ENCODE measurements around the gene RABGAP1. TPM values are rescaled to one million over a fixed set of nuclear protein-coding genes. Genes with fewer than 3 reads are reported as not detected.

RABGAP1 gene
- total and polyA plus RNA-seq, 4 donors = 3.8 to 25.7 (median 10.5) TPM

DNA sequence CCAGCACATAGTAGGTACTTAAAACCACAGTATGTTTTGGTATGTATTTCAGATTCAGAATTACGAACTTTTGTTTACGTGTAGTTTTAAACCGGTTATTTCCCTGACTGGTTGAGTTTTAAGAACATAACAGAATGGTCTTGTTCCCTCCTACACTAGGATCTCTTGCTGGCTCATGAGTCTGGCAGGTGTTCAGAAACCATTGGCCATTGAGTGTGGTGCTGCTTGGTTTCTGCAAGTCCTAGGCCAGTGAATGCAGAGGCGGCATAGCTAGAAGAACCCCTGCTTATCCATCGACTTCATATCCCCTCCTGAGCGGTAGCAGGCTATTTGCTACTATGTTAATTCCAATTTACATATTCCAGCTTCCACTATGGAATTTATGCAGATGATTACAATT is 158.2 kb downstream of the RABGAP1 start (continued):
- TF ChIP-seq MAX (IDR thresholded peaks at IDR 0.05) (no peak), FOXA2 (IDR thresholded peaks at IDR 0.05) (no peak), TAF1 (conservative IDR thresholded peaks at IDR 0.05) (no peak)

DNA sequence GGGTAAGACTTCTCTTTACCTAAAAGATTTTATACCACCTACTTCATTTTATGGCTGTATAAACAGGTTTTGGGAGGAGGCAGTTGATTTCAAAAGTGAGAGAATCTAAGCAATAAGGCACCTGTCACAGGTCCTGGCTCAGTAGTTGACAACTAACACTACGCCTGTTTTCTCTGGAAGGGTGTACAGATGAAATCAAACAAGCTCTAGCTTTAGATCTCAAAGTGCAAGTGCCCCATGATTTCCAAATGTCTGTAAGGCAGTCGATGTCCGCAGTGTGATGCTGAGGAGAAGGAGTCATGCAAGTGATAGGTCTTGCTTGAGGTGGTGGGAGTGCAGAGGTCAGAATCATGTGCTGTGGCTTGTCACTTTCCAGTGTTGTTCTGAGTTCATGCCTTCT is 158.7 kb downstream of the RABGAP1 start:
- H3K4me3 ChIP-seq (ENCODE audit: low read depth in 1 of 3, low read length in 3 of 3) = no peak overlapping the region
- H3K27me3 ChIP-seq (ENCODE audit: control insufficient read depth in 4 of 4, insufficient read depth in 4 of 4, low read length in 3 of 4) = no peaks in the 10 kb centered on the region
- peak overlapping the region; percentile 87 to 89 for H3K27ac ChIP-seq (ENCODE audit: low read depth in 1 of 2, low read length in 2 of 2)
- H3K9me3 ChIP-seq (ENCODE audit: control insufficient read depth in 4 of 4, low read length in 3 of 4) = no peaks in the 10 kb centered on the region
- TF ChIP-seq CTCF (IDR thresholded peaks at IDR 0.05; ENCODE audit: low read depth, low read length, missing input control) = no peak
- TF ChIP-seq, protein P1, sequence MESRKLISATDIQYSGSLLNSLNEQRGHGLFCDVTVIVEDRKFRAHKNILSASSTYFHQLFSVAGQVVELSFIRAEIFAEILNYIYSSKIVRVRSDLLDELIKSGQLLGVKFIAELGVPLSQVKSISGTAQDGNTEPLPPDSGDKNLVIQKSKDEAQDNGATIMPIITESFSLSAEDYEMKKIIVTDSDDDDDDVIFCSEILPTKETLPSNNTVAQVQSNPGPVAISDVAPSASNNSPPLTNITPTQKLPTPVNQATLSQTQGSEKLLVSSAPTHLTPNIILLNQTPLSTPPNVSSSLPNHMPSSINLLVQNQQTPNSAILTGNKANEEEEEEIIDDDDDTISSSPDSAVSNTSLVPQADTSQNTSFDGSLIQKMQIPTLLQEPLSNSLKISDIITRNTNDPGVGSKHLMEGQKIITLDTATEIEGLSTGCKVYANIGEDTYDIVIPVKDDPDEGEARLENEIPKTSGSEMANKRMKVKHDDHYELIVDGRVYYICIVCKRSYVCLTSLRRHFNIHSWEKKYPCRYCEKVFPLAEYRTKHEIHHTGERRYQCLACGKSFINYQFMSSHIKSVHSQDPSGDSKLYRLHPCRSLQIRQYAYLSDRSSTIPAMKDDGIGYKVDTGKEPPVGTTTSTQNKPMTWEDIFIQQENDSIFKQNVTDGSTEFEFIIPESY (IDR thresholded peaks at IDR 0.05) = no peak
- no peak for TF ChIP-seq NR2F2 (IDR thresholded peaks at IDR 0.05)
- TF ChIP-seq FOXA2 (IDR thresholded peaks at IDR 0.05) = no peak
- TF ChIP-seq ATF3 (IDR thresholded peaks at IDR 0.05) = no peak
- TF ChIP-seq EGR1 (IDR thresholded peaks at IDR 0.05; ENCODE audit: low read depth in 2 of 2) = no peak
- no peak for TF ChIP-seq RAD21 (IDR thresholded peaks at IDR 0.05)
- no peak for TF ChIP-seq MAX (IDR thresholded peaks at IDR 0.05)
- peak; percentile 68 to 79 for TF ChIP-seq HNF4A (conservative IDR thresholded peaks at IDR 0.05)
- peak; percentile 27 for TF ChIP-seq SP1 (IDR thresholded peaks at IDR 0.05)
- peak in 1 of 2 donors; percentile 17 for TF ChIP-seq JUND (IDR thresholded peaks at IDR 0.05)
- TF ChIP-seq REST (IDR thresholded peaks at IDR 0.05) = no peak
- peak; percentile 1 for TF ChIP-seq YY1 (IDR thresholded peaks at IDR 0.05)
- no peak for TF ChIP-seq HNF4G (IDR thresholded peaks at IDR 0.05)
- no peak for TF ChIP-seq GABPA (IDR thresholded peaks at IDR 0.05 in 1 of 2, conservative IDR thresholded peaks at IDR 0.05 in 1 of 2)
- TF ChIP-seq FOXA1 (IDR thresholded peaks at IDR 0.05) = no peak
- peak in 1 of 2 donors; percentile 43 for TF ChIP-seq RXRA (IDR thresholded peaks at IDR 0.05)
- no peak for TF ChIP-seq TAF1 (conservative IDR thresholded peaks at IDR 0.05)
- no peak for DNase-seq (ENCODE audit: low spot score)
- peak overlapping the region in 1 of 2 donors; percentile 45 for H3K9ac ChIP-seq (ENCODE audit: low read depth in 1 of 2, low read length in 2 of 2)
- peaks cover 9 to 28% (median 13%) of the 10 kb centered on the region in 4 donors for H3K36me3 ChIP-seq (ENCODE audit: control insufficient read depth in 4 of 4, insufficient read depth in 3 of 4, low read depth in 1 of 4, low read length in 3 of 4)
- H3K4me1 ChIP-seq (ENCODE audit: control insufficient read depth in 4 of 4, insufficient read depth in 4 of 4, low read length in 3 of 4) = peaks cover 2 to 25% (median 7%) of the 10 kb centered on the region in 4 donors
- WGBS = 43% methylated on average over 3 of the region's 3 CpGs
